ENCODE data around the gene ZNF133.

GRCh38 chr20:18321976-18322950, 33.9 kb downstream of the ZNF133 start:
- no peak for TF ChIP-seq EZH2 (IDR thresholded peaks at IDR 0.05; ENCODE audit: borderline replicate concordance, insufficient read depth, low read length, poor library complexity, severe bottlenecking)
- TF ChIP-seq POLR2AphosphoS5 (IDR thresholded peaks at IDR 0.05): no peak
- no peak for TF ChIP-seq EP300 (conservative IDR thresholded peaks at IDR 0.05; ENCODE audit: poor library complexity, severe bottlenecking)

Data from neural cell (in vitro differentiated cells).